IMR-90 (cell line): Measurements from ENCODE around the gene ANKRD1. TPM values are rescaled to one million over a fixed set of nuclear protein-coding genes. Genes with fewer than 3 reads are reported as not detected.
A peak's percentile ranks its signal among the peaks of the same experiment; 100 is the strongest.

ENCODE experiments used
- ATAC-seq: fragments of 200-7000 bp; cut with Tn5 transposase; 2 replicates; pipeline ENCODE4 v1.9.1; 2020; ENCODE audit warnings: low read depth, mild to moderate bottlenecking, moderate library complexity
- BruUV-seq: library from RNA; stranded (reverse); fragments of 400-500 nt; replicated peaks from 2 replicates; lab custom pipeline; 2021; lab: Mats Ljungman, UMichigan
- CTCF ChIA-PET: fragments of 300-600 bp; formaldehyde crosslinking; extraction: SDS; loops from one replicate; lab custom pipeline; 2021; ENCODE audit warnings: antibody characterized with exemption; lab: Yijun Ruan, JAX
- POLR2A ChIA-PET: fragments of 300-600 bp; sonication (Branson Sonifier 250); formaldehyde crosslinking; loops from one replicate; lab custom pipeline; 2022; ENCODE audit warnings: antibody characterized with exemption; ENCODE audit not compliant: unreplicated experiment; lab: Charles Lee
- DNase-seq: peaks from one replicate; pipeline ENCODE4 v3.0.0; 2013
- H2AFZ ChIP-seq: replicated peaks from 2 replicates; pipeline ENCODE3; 2013; ENCODE audit warnings: low read length, mild to moderate bottlenecking; ENCODE audit not compliant: poor library complexity
- H2AK5ac ChIP-seq: 2 replicates; pipeline ENCODE4 v1.6.1; 2013; ENCODE audit warnings: low read depth, low read length, inconsistent platforms
- H2AK9ac ChIP-seq: replicated peaks from 2 replicates; pipeline ENCODE3; 2013; ENCODE audit warnings: mild to moderate bottlenecking, low read depth, low read length, moderate library complexity; ENCODE audit not compliant: poor library complexity
- H2BK120ac ChIP-seq: 2 replicates; pipeline ENCODE4 v1.6.1; 2013; ENCODE audit warnings: low read depth, low read length, inconsistent platforms
- H2BK15ac ChIP-seq: 3 replicates; pipeline ENCODE4 v1.6.1; 2013; ENCODE audit warnings: low read depth, low read length, inconsistent platforms
- H2BK20ac ChIP-seq: 2 replicates; pipeline ENCODE4 v1.6.1; 2013; ENCODE audit warnings: low read depth, mild to moderate bottlenecking, inconsistent platforms, low read length, moderate library complexity
- H2BK5ac ChIP-seq: 2 replicates; pipeline ENCODE4 v1.6.1; 2013; ENCODE audit warnings: mild to moderate bottlenecking, low read depth, low read length, inconsistent platforms; ENCODE audit not compliant: poor library complexity, severe bottlenecking
- H3K14ac ChIP-seq: replicated peaks from 2 replicates; pipeline ENCODE4 v1.6.1; 2013; ENCODE audit warnings: low read depth, low read length, inconsistent platforms
- H3K18ac ChIP-seq: 2 replicates; pipeline ENCODE4 v1.6.1; 2013; ENCODE audit warnings: low read depth, low read length, control low read depth
- H3K23ac ChIP-seq: 2 replicates; pipeline ENCODE4 v1.6.1; 2013; ENCODE audit warnings: low read depth, low read length, inconsistent platforms
- H3K27ac ChIP-seq: 2 replicates; pipeline ENCODE4 v1.5.1; 2013; ENCODE audit warnings: mild to moderate bottlenecking, control low read depth, low read length; ENCODE audit not compliant: insufficient read depth
- H3K27me3 ChIP-seq: 2 replicates; pipeline ENCODE4 v1.6.1; 2013; ENCODE audit warnings: low read length; ENCODE audit not compliant: control insufficient read depth, insufficient read depth
- H3K36me3 ChIP-seq: 2 replicates; pipeline ENCODE4 v1.6.1; 2013; ENCODE audit warnings: low read length, mixed read lengths; ENCODE audit not compliant: control insufficient read depth, insufficient read depth
- H3K4ac ChIP-seq: 2 replicates; pipeline ENCODE4 v1.6.1; 2013; ENCODE audit warnings: low read depth, low read length, inconsistent platforms
- H3K4me1 ChIP-seq: 2 replicates; pipeline ENCODE4 v1.6.1; 2013; ENCODE audit warnings: low read length, mixed read lengths; ENCODE audit not compliant: control insufficient read depth, insufficient read depth
- H3K4me2 ChIP-seq: 2 replicates; pipeline ENCODE4 v1.6.1; 2013; ENCODE audit warnings: low read depth, mild to moderate bottlenecking, control low read depth, low read length, moderate library complexity
- H3K4me3 ChIP-seq: 2 replicates; pipeline ENCODE4 v1.5.1; 2013; ENCODE audit warnings: low read depth, mild to moderate bottlenecking, control low read depth, low read length, moderate library complexity; ENCODE audit not compliant: insufficient read depth
- H3K56ac ChIP-seq: 2 replicates; pipeline ENCODE4 v1.6.1; 2013; ENCODE audit warnings: low read length, inconsistent platforms; ENCODE audit not compliant: insufficient read depth; ENCODE audit errors: extremely low read depth
- H3K79me1 ChIP-seq, 2 experiments: 2 replicates each; pipeline ENCODE4 v1.6.1; 2013; ENCODE audit warnings: low read length in 2 of 2, inconsistent platforms in 1 of 2, low read depth in 1 of 2
- H3K9ac ChIP-seq: 2 replicates; pipeline ENCODE4 v1.6.1; 2013; ENCODE audit warnings: low read depth, low read length, control low read depth
- H3K9me1 ChIP-seq: 2 replicates; pipeline ENCODE4 v1.6.1; 2013; ENCODE audit warnings: low read length, inconsistent platforms; ENCODE audit not compliant: insufficient read depth
- H3K9me3 ChIP-seq: 2 replicates; pipeline ENCODE4 v1.6.1; 2013; ENCODE audit warnings: low read length; ENCODE audit not compliant: control insufficient read depth, insufficient read depth
- H4K20me1 ChIP-seq: 2 replicates; pipeline ENCODE4 v1.6.1; 2013; ENCODE audit warnings: low read length, inconsistent platforms; ENCODE audit not compliant: insufficient read depth
- H4K5ac ChIP-seq: 2 replicates; pipeline ENCODE4 v1.6.1; 2013; ENCODE audit warnings: mild to moderate bottlenecking, low read depth, low read length, control low read depth
- H4K8ac ChIP-seq, 2 experiments: 2 replicates each; pipeline ENCODE4 v1.6.1; 2013; ENCODE audit warnings: low read depth in 2 of 2, low read length in 2 of 2, control low read depth in 1 of 2, inconsistent platforms in 1 of 2
- H4K91ac ChIP-seq: 2 replicates; pipeline ENCODE4 v1.6.1; 2013; ENCODE audit warnings: low read depth, low read length, inconsistent platforms; ENCODE audit not compliant: insufficient read depth
- BHLHE40 ChIP-seq: fragments of 150-350 bp; IDR thresholded peaks from 2 replicates; pipeline ENCODE4 v1.6.1; 2016; ENCODE audit warnings: mild to moderate bottlenecking, low read depth, low read length
- CEBPB ChIP-seq: IDR thresholded peaks from 2 replicates; pipeline ENCODE4 v1.6.1; 2012; ENCODE audit warnings: low read depth, low read length, improper control_type of control experiment
- CHD1 ChIP-seq: IDR thresholded peaks from 2 replicates; pipeline ENCODE4 v1.6.1; 2012; ENCODE audit warnings: low read depth, low read length, improper control_type of control experiment
- CTCF ChIP-seq: conservative IDR thresholded peaks from 2 replicates; pipeline ENCODE4 v1.5.1; 2012; ENCODE audit warnings: mild to moderate bottlenecking, low read depth, low read length, improper control_type of control experiment
- ELK1 ChIP-seq: fragments of 150-350 bp; IDR thresholded peaks from 2 replicates; pipeline ENCODE4 v1.6.1; 2016; ENCODE audit warnings: low read depth, mild to moderate bottlenecking, low read length, moderate library complexity, borderline replicate concordance
- FOS ChIP-seq: fragments of 150-350 bp; IDR thresholded peaks from 2 replicates; pipeline ENCODE4 v1.6.1; 2016; ENCODE audit warnings: low read depth, low read length
- MAFK ChIP-seq: IDR thresholded peaks from 2 replicates; pipeline ENCODE4 v1.6.1; 2012; ENCODE audit warnings: low read depth, low read length, improper control_type of control experiment
- MXI1 ChIP-seq: IDR thresholded peaks from 2 replicates; pipeline ENCODE4 v1.6.1; 2012; ENCODE audit warnings: low read depth, mild to moderate bottlenecking, low read length, moderate library complexity, borderline replicate concordance
- RAD21 ChIP-seq: IDR thresholded peaks from 2 replicates; pipeline ENCODE4 v1.6.1; 2012; ENCODE audit warnings: low read length, improper control_type of control experiment
- RFX5 ChIP-seq: IDR thresholded peaks from 2 replicates; pipeline ENCODE4 v1.8.0; 2012; ENCODE audit warnings: low read depth, mild to moderate bottlenecking, low read length, moderate library complexity
- SMC3 ChIP-seq: fragments of 150-350 bp; IDR thresholded peaks from 2 replicates; pipeline ENCODE4 v1.6.1; 2016; ENCODE audit warnings: low read depth, mild to moderate bottlenecking, antibody characterized with exemption, low read length, moderate library complexity
- USF2 ChIP-seq: fragments of 150-350 bp; IDR thresholded peaks from 2 replicates; pipeline ENCODE4 v1.6.1; 2017; ENCODE audit warnings: mild to moderate bottlenecking, antibody characterized with exemption, low read length, low read depth
- WGBS, 2 experiments: methylation state at CpG; one replicate each; pipeline versions ENCODE4 v1.1.5 to v1.1.7; 2013; ENCODE audit warnings: missing lambda C conversion rate in 2 of 2; ENCODE audit not compliant: insufficient read length in 1 of 2; ENCODE audit errors: extremely low coverage in 2 of 2; 5-methylcytosine and 5-hydroxymethylcytosine counted together
- dilution Hi-C: fragments of 300-500 bp; cut with HindIII; formaldehyde crosslinking; loops from one replicate; pipeline ENCODE4 v1.14.3; 2018; ENCODE audit warnings: low sequenced_read_pairs; ENCODE audit not compliant: unreplicated experiment
- in situ Hi-C: fragments of 300-500 bp; cut with MboI; formaldehyde crosslinking; loops from 3 replicates; pipeline ENCODE4 v1.14.3; 2019; ENCODE audit warnings: low sequenced_read_pairs, inconsistent platforms, mixed read lengths
- intact Hi-C: fragments of 100-400 bp; cut with micrococcal nuclease; formaldehyde crosslinking; loops from 2 replicates; pipeline ENCODE4 v1.10.0; 2022
- polyA plus RNA-seq, 3 experiments: library from polyadenylated mRNA; depleted of rRNA; stranded (reverse); fragments of >200 nt; gene quantifications; 2 replicates each; pipeline ENCODE4 v1.2.3, GENCODE V29; 2012; ENCODE audit warnings: low replicate concordance in 1 of 3
- total RNA-seq: library from RNA; depleted of rRNA; stranded (reverse); fragments of >200 nt; gene quantifications from 2 replicates; pipeline ENCODE4 v1.2.3, GENCODE V29; 2012

ANKRD1 gene
- total and polyA plus RNA-seq, 2 of the 4 experiments (the other 2 are of a cell fraction) = 7.4 to 10.8 TPM

GRCh38 chr10:90919683-90920574 lies 958 bp downstream of the ANKRD1 start:
- Histone ChIP-seq H3K4me2 (peak overlapping the region; percentile 39; the same call in 1 of the 2 replicates), H4K5ac (peak overlapping the region; percentile 61; the same call in 1 of the 2 replicates), H4K8ac (peak overlapping the region; percentile 71 to 76; a peak in 3 of 4 replicates), H3K27ac (0 out of 2 replicates have a peak overlapping the region, but pooled peaks have one; percentile 13), H3K9me1 (0 out of 2 replicates have a peak, but pooled peaks cover 4% of the 10 kb centered on the region), H3K9ac (peak overlapping the region; percentile 25; the same call in 1 of the 2 replicates), H4K91ac (peak overlapping the region; percentile 96), H2AK5ac (peak overlapping the region; percentile 95), H3K9me3 (no peaks in the 10 kb centered on the region), H4K20me1 (no peaks in the 10 kb centered on the region), H3K23ac (peak overlapping the region; percentile 21), H2BK20ac (peak overlapping the region; percentile 91), H2BK5ac (peak overlapping the region; percentile 50), H2BK15ac (peak overlapping the region; percentile 72), H3K14ac (peak overlapping the region; percentile 77), H2AFZ (peak overlapping the region; percentile 74), H3K36me3 (no peaks in the 10 kb centered on the region; the same call in 1 of the 2 replicates), H3K4ac (peak overlapping the region; percentile 86), H3K4me3 (no peak overlapping the region), H2BK120ac (peak overlapping the region; percentile 92), H3K4me1 (peaks cover 7% of the 10 kb centered on the region), H3K56ac (peak overlapping the region; percentile 62; the same call in 1 of the 2 replicates), H3K79me1 (0 out of 4 replicates have a peak, but pooled peaks cover 0 to 5% of the 10 kb centered on the region in 2 experiments), H3K27me3 (no peaks in the 10 kb centered on the region), H3K18ac (peak overlapping the region; percentile 73; the same call in 1 of the 2 replicates), H2AK9ac (peak overlapping the region; percentile 8)
- intact Hi-C loops (loop anchor here (10.0 kb wide), 1 partner anchor 245 kb away; no protein-coding TSS in a partner anchor), dilution Hi-C loops (no loop called here), in situ Hi-C loops (loop anchor here (25.0 kb wide), 1 partner anchor 992 kb away; the partner anchor contains the start of genes BTAF1 and FGFBP3)
- ATAC-seq (no peak), DNase-seq (no peak)
- BruUV-seq = no TSS peak
- 80% methylated on average over 1 of the region's 8 CpGs; no CpG with 5 or more reads in 1 of the 2 experiments for WGBS, 2 experiments
- POLR2A ChIA-PET = interaction anchor here (1.4 kb wide), 1 partner anchor 10 kb away, joined by 5 read pairs; no protein-coding TSS in a partner anchor
- CTCF ChIA-PET = interaction anchor here (0.6 to 1.1 kb wide), 2 partner anchors 8 to 82 kb away, joined by 3 to 4 read pairs; no protein-coding TSS in a partner anchor
- no peak for TF ChIP-seq BHLHE40
- TF ChIP-seq CHD1 = no peak
- no peak for TF ChIP-seq MAFK
- TF ChIP-seq FOS = no peak
- TF ChIP-seq CTCF = no peak
- TF ChIP-seq CEBPB = no peak
- no peak for TF ChIP-seq RFX5
- no peak for TF ChIP-seq SMC3
- TF ChIP-seq RAD21 = no peak
- TF ChIP-seq ELK1 = no peak
- TF ChIP-seq MXI1 = no peak
- TF ChIP-seq USF2 = no peak
